Measurements from ENCODE around the gene TRNAU1AP. TPM values are rescaled to one million over a fixed set of nuclear protein-coding genes. Genes with fewer than 3 reads are reported as not detected.

The TRNAU1AP gene
- total and polyA plus RNA-seq, 10 of the 15 experiments (the other 5 are each of a cell fraction or from before 2014, with no cell fraction given): 24.3 to 67.0 (median 31.8) TPM

GRCh38 chr1:28552758-28553663, at the start of gene TRNAU1AP (continued):
- TF ChIP-seq BMI1 (IDR thresholded peaks at IDR 0.05; ENCODE audit: borderline replicate concordance) (no peak), BACH1 (IDR thresholded peaks at IDR 0.05; ENCODE audit: borderline replicate concordance) (no peak), TBL1XR1 (IDR thresholded peaks at IDR 0.05; ENCODE audit: low read depth, low read length) (no peak; the same call in 1 of the 2 replicates), RELB (IDR thresholded peaks at IDR 0.05; ENCODE audit: low read depth) (peak; percentile 82; the same call in 1 of the 2 replicates), PAX5 (IDR thresholded peaks at IDR 0.05; ENCODE audit: borderline replicate concordance, low read depth, low read length) (peak; percentile 71; the same call in 1 of the 2 replicates), BCL3 (IDR thresholded peaks at IDR 0.05; ENCODE audit: borderline replicate concordance, insufficient read depth, low read depth, low read length, poor library complexity, severe bottlenecking) (no peak), HDGF (IDR thresholded peaks at IDR 0.05) (peak; percentile 8; the same call in 1 of the 2 replicates), SIX5 (IDR thresholded peaks at IDR 0.05; ENCODE audit: low read depth, low read length, severe bottlenecking) (no peak), ZBTB4 (CRISPR knock-in tag; IDR thresholded peaks at IDR 0.05) (no peak), SMAD1 (IDR thresholded peaks at IDR 0.05; ENCODE audit: low read depth, partially characterized antibody) (peak; percentile 39), YBX1 (IDR thresholded peaks at IDR 0.05) (no peak), KLF5 (IDR thresholded peaks at IDR 0.05; ENCODE audit: partially characterized antibody) (no peak), ATF3 (IDR thresholded peaks at IDR 0.05; ENCODE audit: borderline replicate concordance, extremely low read depth, low read depth, low read length) (no peak), USF2 (IDR thresholded peaks at IDR 0.05; ENCODE audit: borderline replicate concordance, low read depth, low read length) (no peak), NBN (IDR thresholded peaks at IDR 0.05) (peak; percentile 84), E2F8 (IDR thresholded peaks at IDR 0.05; ENCODE audit: low read depth, partially characterized antibody) (no peak), MYC (IDR thresholded peaks at IDR 0.05; ENCODE audit: insufficient read depth, insufficient read length, insufficient replicate concordance, low read length, severe bottlenecking) (no peak), GABPA (IDR thresholded peaks at IDR 0.05; ENCODE audit: low read depth) (no peak)

All from GM12878 (cell line).